ENCODE measurements around the gene TBKBP1.
"Not testable (repeated sequence)": the region's sequence is repeated elsewhere in the genome, so short reads cannot be mapped to it uniquely, and the experiment has no call there.

TBKBP1 gene

GRCh38 chr17:47676199-47676472 lies 17.8 kb upstream of the TBKBP1 start:
- DNase-seq (ENCODE audit: low spot score) = no peak
- in situ Hi-C loops (cut with MboI; ENCODE audit: low sequenced_read_pairs, unreplicated experiment) = no loop called here
- no peak for TF ChIP-seq CTCF (IDR thresholded peaks at IDR 0.05; ENCODE audit: borderline replicate concordance, control extremely low read depth, extremely low read depth, insufficient read depth, missing control alignments)

GRCh38 chr17:47676510-47677165 lies 17.3 kb upstream of the TBKBP1 start:
- TF ChIP-seq CTCF (IDR thresholded peaks at IDR 0.05; ENCODE audit: borderline replicate concordance, control extremely low read depth, extremely low read depth, insufficient read depth, missing control alignments) = no peak
- in situ Hi-C loops (cut with MboI; ENCODE audit: low sequenced_read_pairs, unreplicated experiment) = no loop called here
- DNase-seq (ENCODE audit: low spot score) = no peak

DNA sequence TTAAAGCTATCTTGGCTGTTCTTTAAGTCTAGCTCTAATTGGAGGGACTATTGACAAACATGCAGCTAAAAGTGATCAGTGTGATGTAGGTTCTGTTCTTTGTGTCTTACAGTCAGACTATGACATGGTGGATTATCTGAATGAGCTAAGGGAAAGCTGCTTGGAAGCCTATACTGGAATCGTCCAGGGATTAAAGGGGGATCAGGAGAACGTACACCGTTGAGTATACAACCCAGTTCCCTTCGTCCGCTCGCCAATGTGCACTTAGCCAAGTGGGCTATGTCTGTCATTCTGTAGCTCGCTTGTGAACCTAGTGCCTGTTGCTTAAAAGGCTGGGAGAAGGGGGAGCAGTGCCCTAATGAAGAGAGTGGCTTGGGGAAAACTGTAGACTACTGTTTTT lies 15.8 kb upstream of the TBKBP1 start:
- DNase-seq (ENCODE audit: low spot score) = no peak
- in situ Hi-C loops (cut with MboI; ENCODE audit: low sequenced_read_pairs, unreplicated experiment) = no loop called here
- no peak for TF ChIP-seq CTCF (IDR thresholded peaks at IDR 0.05; ENCODE audit: borderline replicate concordance, control extremely low read depth, extremely low read depth, insufficient read depth, missing control alignments)

DNA sequence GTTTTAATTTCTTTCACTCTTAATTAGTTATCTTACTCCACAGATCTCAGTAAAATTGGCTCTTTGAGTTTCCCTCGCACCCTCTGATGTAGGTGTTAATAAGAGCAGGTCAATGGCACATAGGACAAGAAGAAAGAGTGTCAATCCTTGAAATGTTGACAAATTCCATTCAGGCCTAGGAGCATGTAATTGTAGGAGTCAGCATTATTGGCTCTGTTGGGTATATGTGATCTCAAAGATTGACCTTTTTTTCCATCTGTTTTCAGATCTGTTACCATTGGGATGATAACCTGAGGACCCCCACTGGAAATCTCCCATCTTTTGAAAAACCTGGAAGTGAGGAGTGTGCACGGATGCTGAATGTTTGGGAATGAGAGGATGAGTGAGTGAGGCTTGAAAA lies 11.8 kb upstream of the TBKBP1 start:
- no peak for DNase-seq (ENCODE audit: low spot score)
- in situ Hi-C loops (cut with MboI; ENCODE audit: low sequenced_read_pairs, unreplicated experiment) = no loop called here
- no peak for TF ChIP-seq CTCF (IDR thresholded peaks at IDR 0.05; ENCODE audit: borderline replicate concordance, control extremely low read depth, extremely low read depth, insufficient read depth, missing control alignments)

DNA sequence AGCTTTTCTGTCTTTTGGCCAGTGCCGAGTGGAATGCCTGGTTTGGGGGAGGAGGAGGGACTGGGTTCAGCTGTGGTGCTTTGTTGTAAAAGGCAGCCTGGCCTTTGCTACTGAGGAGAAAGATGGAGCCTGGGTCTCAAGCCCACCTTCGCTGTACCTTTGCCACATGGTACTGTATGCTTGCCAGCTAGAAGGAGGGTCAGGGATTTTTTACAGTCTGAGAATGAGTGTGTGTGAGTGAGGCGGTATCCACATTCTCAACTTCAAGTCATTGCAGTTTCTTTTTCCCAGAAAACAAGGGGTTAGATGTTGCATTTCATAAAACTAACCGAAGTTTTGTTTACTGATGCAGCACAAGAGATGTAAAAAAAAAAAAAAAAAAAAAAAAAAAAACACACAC lies 11.2 kb upstream of the TBKBP1 start:
- in situ Hi-C loops (cut with MboI; ENCODE audit: low sequenced_read_pairs, unreplicated experiment); DNase-seq (ENCODE audit: low spot score): not testable (repeated sequence)

DNA sequence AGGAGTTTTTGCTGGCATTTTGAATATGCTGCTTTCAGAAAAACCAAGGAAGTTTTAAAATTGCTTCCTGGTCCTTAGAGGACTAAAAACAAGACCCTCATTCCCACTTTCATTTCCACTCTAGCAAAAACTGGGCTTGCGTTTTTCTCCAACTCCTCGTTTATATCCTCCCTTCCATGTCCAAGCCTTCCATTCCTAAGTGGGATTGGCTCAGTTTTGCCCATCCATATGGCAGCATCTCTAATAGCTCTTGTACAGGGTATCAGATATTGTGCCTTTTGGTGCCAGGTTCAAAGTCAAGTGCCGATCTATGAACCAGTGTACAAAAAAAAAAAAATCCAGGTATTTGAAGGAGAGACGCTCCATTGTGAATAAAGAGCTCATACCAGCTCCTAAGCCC lies 9.9 kb upstream of the TBKBP1 start:
- DNase-seq (ENCODE audit: low spot score) = no peak
- no peak for TF ChIP-seq CTCF (IDR thresholded peaks at IDR 0.05; ENCODE audit: borderline replicate concordance, control extremely low read depth, extremely low read depth, insufficient read depth, missing control alignments)
- in situ Hi-C loops (cut with MboI; ENCODE audit: low sequenced_read_pairs, unreplicated experiment) = no loop called here

DNA sequence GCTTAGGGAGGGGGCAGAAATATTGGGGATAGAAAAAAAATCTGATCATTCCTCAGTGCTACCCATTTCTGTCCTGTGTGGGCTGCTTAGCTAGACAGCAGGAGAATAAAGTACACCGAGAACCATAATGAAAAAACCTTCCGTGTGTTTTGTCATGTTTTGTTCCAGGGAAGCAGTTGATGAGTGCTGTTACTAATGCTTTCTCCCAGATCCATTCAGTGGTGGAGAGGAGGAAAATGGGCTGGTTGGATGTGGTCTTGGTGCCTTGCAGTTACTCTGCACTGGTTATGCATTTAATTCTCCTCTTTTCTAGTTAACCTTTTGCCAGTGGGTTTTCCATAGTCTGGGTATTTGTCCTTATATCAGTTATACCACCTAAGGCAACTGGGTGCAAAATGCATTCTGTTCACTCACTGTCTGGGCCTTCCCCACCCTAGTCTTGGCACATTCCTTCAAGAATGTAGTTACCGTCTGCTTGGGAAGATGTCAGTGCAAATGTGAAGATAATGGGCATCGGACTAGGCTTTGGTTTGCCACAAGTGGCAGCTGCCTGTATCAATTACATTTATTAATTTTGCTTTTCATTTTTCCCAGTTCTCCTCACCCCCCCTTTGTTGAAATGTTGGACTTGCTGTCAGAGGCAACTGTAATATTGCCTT lies 9.3 kb upstream of the TBKBP1 start:
- no peak for TF ChIP-seq CTCF (IDR thresholded peaks at IDR 0.05; ENCODE audit: borderline replicate concordance, control extremely low read depth, extremely low read depth, insufficient read depth, missing control alignments)
- in situ Hi-C loops (cut with MboI; ENCODE audit: low sequenced_read_pairs, unreplicated experiment) = no loop called here
- DNase-seq (ENCODE audit: low spot score) = no peak

Data from GM13976 (cell line).